Endothelial cell of umbilical vein (primary cell): ENCODE results near the gene GSK3A. TPM values are rescaled to one million over a fixed set of nuclear protein-coding genes. Genes with fewer than 3 reads are reported as not detected.

Source experiments
- BruUV-seq: library from RNA; stranded (reverse); fragments of 400-500 nt; replicated peaks from 2 replicates; lab custom pipeline; 2021; lab: Mats Ljungman, UMichigan
- CTCF ChIA-PET: fragments of 300-600, 350-600 bp; sonication (Branson Sonifier 250); formaldehyde crosslinking; loops from one replicate; lab custom pipeline; 2021; ENCODE audit warnings: antibody characterized with exemption, inconsistent platforms; lab: Charles Lee
- POLR2A ChIA-PET: fragments of 300-600, 350-600 bp; sonication (Branson Sonifier 250); formaldehyde crosslinking; loops from one replicate; lab custom pipeline; 2021; ENCODE audit warnings: antibody characterized with exemption, inconsistent platforms; lab: Charles Lee
- DNase-seq: peaks from one replicate; pipeline ENCODE4 v3.0.0-alpha.2; 2011; ENCODE audit warnings: low read depth, low spot score
- FAIRE-seq: peaks from 2 replicates; lab custom pipeline; 2011; peaks lifted over from hg19 to GRCh38; lab: Jason Lieb, UNC
- H2AFZ ChIP-seq: 2 replicates; pipeline ENCODE4 v1.6.0; 2012; ENCODE audit warnings: low read depth, low read length, control low read depth, inconsistent platforms
- H3K27ac ChIP-seq: 2 replicates; pipeline ENCODE4 v1.5.1; 2011; ENCODE audit warnings: low read depth, mild to moderate bottlenecking, control low read depth, low read length, moderate library complexity; ENCODE audit not compliant: insufficient read depth
- H3K27me3 ChIP-seq, 2 experiments: 2 replicates each; pipeline versions ENCODE4 v1.6.0 to v1.6.1; 2011; ENCODE audit warnings: low read length in 2 of 2, mixed read lengths in 1 of 2; ENCODE audit not compliant: control insufficient read depth in 2 of 2, insufficient read depth in 2 of 2
- H3K36me3 ChIP-seq, 2 experiments: 2 replicates in 1 of 2; 3 replicates in 1 of 2; pipeline ENCODE4 v1.5.1; 2011; ENCODE audit warnings: low read length in 2 of 2, mild to moderate bottlenecking in 1 of 2, moderate library complexity in 1 of 2; ENCODE audit not compliant: control insufficient read depth in 2 of 2, insufficient read depth in 2 of 2; ENCODE audit errors: extremely low read depth in 1 of 2
- H3K4me1 ChIP-seq: 3 replicates; pipeline ENCODE4 v1.5.1; 2011; ENCODE audit warnings: mild to moderate bottlenecking, low read length; ENCODE audit not compliant: control insufficient read depth, insufficient read depth; ENCODE audit errors: extremely low read depth
- H3K4me2 ChIP-seq: 2 replicates; pipeline ENCODE4 v1.6.1; 2011; ENCODE audit warnings: low read length, control low read depth, mixed read lengths; ENCODE audit not compliant: insufficient read depth
- H3K4me3 ChIP-seq, 3 experiments: fragments of 200-600 bp in 1 of 3; sonication (generic), shearing (Covaris generic) in 1 of 3; replicated peaks in 1 of 3; 2 replicates each; pipeline ENCODE4 v1.5.1; 2011 to 2016; ENCODE audit warnings: control low read depth in 3 of 3, low read length in 3 of 3, mild to moderate bottlenecking in 2 of 3, inconsistent platforms in 1 of 3, low read depth in 1 of 3, moderate library complexity in 1 of 3; ENCODE audit not compliant: insufficient read depth in 1 of 3
- H3K79me2 ChIP-seq: 2 replicates; pipeline ENCODE4 v1.6.0; 2012; ENCODE audit warnings: low read length, inconsistent platforms; ENCODE audit not compliant: control insufficient read depth, insufficient read depth
- H3K9ac ChIP-seq: replicated peaks from 2 replicates; pipeline ENCODE3; 2011; ENCODE audit warnings: low read length, control low read depth; ENCODE audit not compliant: insufficient read depth; ENCODE audit errors: extremely low read depth
- H3K9me1 ChIP-seq: replicated peaks from 3 replicates; pipeline ENCODE4 v1.6.0; 2011; ENCODE audit warnings: mild to moderate bottlenecking, low read length; ENCODE audit not compliant: control insufficient read depth, insufficient read depth; ENCODE audit errors: extremely low read depth
- H3K9me3 ChIP-seq: replicated peaks from 2 replicates; pipeline ENCODE4 v1.5.1; 2012; ENCODE audit warnings: low read length, inconsistent platforms; ENCODE audit not compliant: control insufficient read depth, insufficient read depth
- H4K20me1 ChIP-seq: replicated peaks from 2 replicates; pipeline ENCODE3; 2011; ENCODE audit warnings: mild to moderate bottlenecking, low read length; ENCODE audit not compliant: control insufficient read depth, insufficient read depth; ENCODE audit errors: extremely low read depth
- EZH2 ChIP-seq: IDR thresholded peaks from 2 replicates; pipeline ENCODE4 v1.6.1; 2012; ENCODE audit warnings: borderline replicate concordance, low read depth, mild to moderate bottlenecking, moderate library complexity, low read length, inconsistent platforms; ENCODE audit not compliant: severe bottlenecking
- FOS ChIP-seq: IDR thresholded peaks from 2 replicates; pipeline ENCODE4 v1.6.1; 2011; ENCODE audit warnings: mild to moderate bottlenecking, low read length, moderate library complexity, borderline replicate concordance; ENCODE audit not compliant: insufficient read depth
- GATA2 ChIP-seq: IDR thresholded peaks from 2 replicates; pipeline ENCODE4 v1.7.0; 2011; ENCODE audit warnings: low read depth, mild to moderate bottlenecking, moderate library complexity, mixed read lengths, low read length; ENCODE audit not compliant: insufficient read length, insufficient read depth
- JUN ChIP-seq: IDR thresholded peaks from 2 replicates; pipeline ENCODE4 v1.6.1; 2011; ENCODE audit warnings: borderline replicate concordance, low read depth; ENCODE audit not compliant: insufficient read length, insufficient read depth
- MYC ChIP-seq: IDR thresholded peaks from one replicate; pipeline ENCODE4 v1.6.1; 2011; ENCODE audit warnings: mild to moderate bottlenecking, low read depth, low read length
- POLR2A ChIP-seq: IDR thresholded peaks from 2 replicates; pipeline ENCODE4 v1.6.1; 2012; ENCODE audit warnings: low read depth, mild to moderate bottlenecking, control low read depth, low read length
- POLR2AphosphoS5 ChIP-seq: IDR thresholded peaks from 2 replicates; pipeline ENCODE4 v1.6.1; 2012; ENCODE audit warnings: low read depth, mild to moderate bottlenecking, control low read depth, low read length, moderate library complexity; ENCODE audit not compliant: insufficient read depth
- dilution Hi-C: fragments of 300-500 bp; cut with MboI; formaldehyde crosslinking; loops from one replicate; pipeline ENCODE4 v1.15.0; 2019; ENCODE audit warnings: low sequenced_read_pairs; ENCODE audit not compliant: extremely low pct_ligation_motif_present
- intact Hi-C: fragments of 100-400 bp; cut with micrococcal nuclease; formaldehyde crosslinking; loops from one replicate; pipeline ENCODE4 v1.10.0; 2022
- polyA plus RNA-seq, 4 experiments: library from polyadenylated mRNA; depleted of rRNA in 3 of 4; stranded (reverse) in 3 of 4; unstranded in 1 of 4; fragments of >200 nt; gene quantifications; 2 replicates each; pipeline versions ENCODE4 v1.2.1 to v1.2.3, GENCODE V29; 2011 to 2012; ENCODE audit warnings: missing spikeins in 1 of 4
- total RNA-seq: library from RNA; stranded (reverse); gene quantifications from 2 replicates; pipeline ENCODE4 v1.2.3, GENCODE V29; 2021
- TF ChIP-seq, protein P1 (sequence below), 2 donors: IDR thresholded peaks; 1 replicate in 1 of 2; 2 replicates in 1 of 2; pipeline ENCODE4 v1.5.1; 2011; ENCODE audit warnings: low read length in 2 of 2, mild to moderate bottlenecking in 2 of 2, moderate library complexity in 2 of 2, control low read depth in 1 of 2, inconsistent platforms in 1 of 2, low read depth in 1 of 2; ENCODE audit not compliant: insufficient read depth in 1 of 2; ENCODE audit errors: extremely low read depth in 1 of 2
- TF ChIP-seq, protein P2 (sequence below): IDR thresholded peaks from 2 replicates; pipeline ENCODE4 v1.6.1; 2011; ENCODE audit not compliant: insufficient read depth, insufficient read length

Gene GSK3A
- total and polyA plus RNA-seq, 2 donors (not counting 3 experiments of a cell fraction or from before 2014, with no cell fraction given) = 49.5 to 73.7 TPM

DNA sequence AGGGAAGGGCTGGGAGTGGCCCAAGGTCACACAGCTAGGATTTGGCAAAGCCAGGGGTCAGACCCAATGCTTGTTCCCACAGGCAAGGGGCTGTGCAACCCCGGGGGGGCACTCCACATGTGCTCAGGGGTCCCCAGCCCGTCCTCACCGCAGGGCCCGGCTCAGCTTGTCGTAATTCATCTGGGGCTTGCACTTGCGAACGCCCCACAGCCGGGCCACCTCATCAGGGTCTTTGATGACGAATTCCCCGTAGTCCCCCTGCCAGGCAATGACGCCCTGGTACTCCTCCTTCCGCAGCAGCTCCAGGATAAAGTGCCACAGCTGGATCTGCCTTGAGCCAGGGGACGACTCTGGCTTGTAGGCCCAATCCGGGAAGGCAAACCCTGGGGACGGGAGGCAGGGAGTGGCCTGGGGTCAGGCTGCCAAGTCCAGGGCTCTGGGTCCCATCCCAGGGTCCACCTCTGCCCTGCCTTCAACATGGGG, 7.8 kb upstream of the GSK3A start:
- TF ChIP-seq GATA2 (no peak), JUN (no peak), FOS (no peak), MYC (no peak), POLR2A (no peak), POLR2AphosphoS5 (no peak), EZH2 (no peak)
- TF ChIP-seq, protein P1, sequence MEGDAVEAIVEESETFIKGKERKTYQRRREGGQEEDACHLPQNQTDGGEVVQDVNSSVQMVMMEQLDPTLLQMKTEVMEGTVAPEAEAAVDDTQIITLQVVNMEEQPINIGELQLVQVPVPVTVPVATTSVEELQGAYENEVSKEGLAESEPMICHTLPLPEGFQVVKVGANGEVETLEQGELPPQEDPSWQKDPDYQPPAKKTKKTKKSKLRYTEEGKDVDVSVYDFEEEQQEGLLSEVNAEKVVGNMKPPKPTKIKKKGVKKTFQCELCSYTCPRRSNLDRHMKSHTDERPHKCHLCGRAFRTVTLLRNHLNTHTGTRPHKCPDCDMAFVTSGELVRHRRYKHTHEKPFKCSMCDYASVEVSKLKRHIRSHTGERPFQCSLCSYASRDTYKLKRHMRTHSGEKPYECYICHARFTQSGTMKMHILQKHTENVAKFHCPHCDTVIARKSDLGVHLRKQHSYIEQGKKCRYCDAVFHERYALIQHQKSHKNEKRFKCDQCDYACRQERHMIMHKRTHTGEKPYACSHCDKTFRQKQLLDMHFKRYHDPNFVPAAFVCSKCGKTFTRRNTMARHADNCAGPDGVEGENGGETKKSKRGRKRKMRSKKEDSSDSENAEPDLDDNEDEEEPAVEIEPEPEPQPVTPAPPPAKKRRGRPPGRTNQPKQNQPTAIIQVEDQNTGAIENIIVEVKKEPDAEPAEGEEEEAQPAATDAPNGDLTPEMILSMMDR (IDR thresholded peaks at IDR 0.05; ENCODE audit: extremely low read depth in 1 of 2, insufficient read depth in 1 of 2, low read depth in 1 of 2, low read length in 2 of 2) = no peak
- TF ChIP-seq, protein P2, sequence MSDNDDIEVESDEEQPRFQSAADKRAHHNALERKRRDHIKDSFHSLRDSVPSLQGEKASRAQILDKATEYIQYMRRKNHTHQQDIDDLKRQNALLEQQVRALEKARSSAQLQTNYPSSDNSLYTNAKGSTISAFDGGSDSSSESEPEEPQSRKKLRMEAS = no peak
- H3K27me3 ChIP-seq = no peaks in the 10 kb centered on the region
- H3K4me3 ChIP-seq = peak overlapping the region in 2 of 3 experiments; percentile 18 to 25
- no peaks in the 10 kb centered on the region for H3K9me1 ChIP-seq
- H3K27ac ChIP-seq = peak overlapping the region; percentile 67
- H3K36me3 ChIP-seq = peaks cover 7 to 27% of the 10 kb centered on the region in 2 experiments
- FAIRE-seq (no peak), DNase-seq (no peak)
- no peaks in the 10 kb centered on the region for H4K20me1 ChIP-seq
- ChIA-PET CTCF (interaction anchor here (1.2 to 11.8 kb wide), 6 partner anchors 17 to 46 kb away, joined by 3 to 365 read pairs (median 5); no protein-coding TSS in a partner anchor), POLR2A (interaction anchor here (0.7 to 1.2 kb wide), 3 partner anchors 20 to 29 kb away, joined by 3 to 5 read pairs (median 4); no protein-coding TSS in a partner anchor)
- peaks cover 33% of the 10 kb centered on the region for H3K4me1 ChIP-seq
- no peak overlapping the region for H2AFZ ChIP-seq
- dilution Hi-C loops (no loop called here), intact Hi-C loops (no loop called here)
- no peaks in the 10 kb centered on the region for H3K9me3 ChIP-seq
- peaks cover 53% of the 10 kb centered on the region for H3K79me2 ChIP-seq
- H3K4me2 ChIP-seq = peak overlapping the region; percentile 52
- peak overlapping the region; percentile 24 for H3K9ac ChIP-seq
- BruUV-seq = no TSS peak
